ENCODE data around the gene MC3R. TPM values are rescaled to one million over a fixed set of nuclear protein-coding genes. Genes with fewer than 3 reads are reported as not detected.
"Not testable (repeated sequence)": the region's sequence is repeated elsewhere in the genome, so short reads cannot be mapped to it uniquely, and the experiment has no call there.

MC3R gene
- total RNA-seq, 1 donor: not detected

- Histone ChIP-seq H3K9me3 (ENCODE audit: low read depth, low read length) (no peaks in the 10 kb centered on the region), H3K4me2 (ENCODE audit: insufficient read depth, low read length) (no peak overlapping the region), H3K27ac (ENCODE audit: low read depth, low read length) (no peak overlapping the region), H3K36me3 (ENCODE audit: insufficient read depth, low read length) (no peaks in the 10 kb centered on the region), H4K20me1 (ENCODE audit: insufficient read depth, low read length) (no peaks in the 10 kb centered on the region), H3K4me3 (ENCODE audit: insufficient read depth, low read length) (no peak overlapping the region), H2AFZ (ENCODE audit: low read length) (no peak overlapping the region), H3K4me1 (ENCODE audit: insufficient read depth, low read length) (no peaks in the 10 kb centered on the region), H3K27me3 (ENCODE audit: insufficient read depth, low read length) (no peaks in the 10 kb centered on the region), H3K79me2 (ENCODE audit: insufficient read depth, low read length) (no peaks in the 10 kb centered on the region)
- TF ChIP-seq CTCF (IDR thresholded peaks at IDR 0.05; ENCODE audit: extremely low read depth, low read depth, low read length): no peak
- no peak for DNase-seq (ENCODE audit: insufficient read length, low spot score, missing footprints)
Measured at GRCh38 chr20:56212091-56212490, 36.4 kb upstream of the MC3R start.

- Histone ChIP-seq H3K4me3 (ENCODE audit: insufficient read depth, low read length) (no peak overlapping the region), H3K27me3 (ENCODE audit: insufficient read depth, low read length) (no peaks in the 10 kb centered on the region), H3K79me2 (ENCODE audit: insufficient read depth, low read length) (no peaks in the 10 kb centered on the region), H4K20me1 (ENCODE audit: insufficient read depth, low read length) (no peaks in the 10 kb centered on the region), H3K9me3 (ENCODE audit: low read depth, low read length) (no peaks in the 10 kb centered on the region), H3K4me1 (ENCODE audit: insufficient read depth, low read length) (no peaks in the 10 kb centered on the region), H3K27ac (ENCODE audit: low read depth, low read length) (no peak overlapping the region), H2AFZ (ENCODE audit: low read length) (no peak overlapping the region), H3K4me2 (ENCODE audit: insufficient read depth, low read length) (no peak overlapping the region), H3K36me3 (ENCODE audit: insufficient read depth, low read length) (no peaks in the 10 kb centered on the region)
- no peak for DNase-seq (ENCODE audit: insufficient read length, low spot score, missing footprints)
- no peak for TF ChIP-seq CTCF (IDR thresholded peaks at IDR 0.05; ENCODE audit: extremely low read depth, low read depth, low read length)
Measured at GRCh38 chr20:56213321-56213720, 35.2 kb upstream of the MC3R start.

- Histone ChIP-seq H2AFZ (ENCODE audit: low read length) (no peak overlapping the region), H3K4me2 (ENCODE audit: insufficient read depth, low read length) (no peak overlapping the region), H4K20me1 (ENCODE audit: insufficient read depth, low read length) (no peaks in the 10 kb centered on the region), H3K27me3 (ENCODE audit: insufficient read depth, low read length) (no peaks in the 10 kb centered on the region), H3K4me3 (ENCODE audit: insufficient read depth, low read length) (no peak overlapping the region), H3K9me3 (ENCODE audit: low read depth, low read length) (no peaks in the 10 kb centered on the region), H3K4me1 (ENCODE audit: insufficient read depth, low read length) (no peaks in the 10 kb centered on the region), H3K79me2 (ENCODE audit: insufficient read depth, low read length) (no peaks in the 10 kb centered on the region), H3K36me3 (ENCODE audit: insufficient read depth, low read length) (no peaks in the 10 kb centered on the region), H3K27ac (ENCODE audit: low read depth, low read length) (no peak overlapping the region)
- TF ChIP-seq CTCF (IDR thresholded peaks at IDR 0.05; ENCODE audit: extremely low read depth, low read depth, low read length): no peak
- no peak for DNase-seq (ENCODE audit: insufficient read length, low spot score, missing footprints)
Measured at GRCh38 chr20:56215115-56215514, 33.4 kb upstream of the MC3R start.

GRCh38 chr20:56217829-56218228 lies 30.7 kb upstream of the MC3R start:
- no peak overlapping the region for H3K4me2 ChIP-seq (ENCODE audit: insufficient read depth, low read length)
- no peak overlapping the region for H3K27ac ChIP-seq (ENCODE audit: low read depth, low read length)
- H3K79me2 ChIP-seq (ENCODE audit: insufficient read depth, low read length): no peaks in the 10 kb centered on the region
- no peaks in the 10 kb centered on the region for H3K36me3 ChIP-seq (ENCODE audit: insufficient read depth, low read length)
- H2AFZ ChIP-seq (ENCODE audit: low read length): no peak overlapping the region
- no peak for DNase-seq (ENCODE audit: insufficient read length, low spot score, missing footprints)
- H3K9me3 ChIP-seq (ENCODE audit: low read depth, low read length): no peaks in the 10 kb centered on the region
- no peaks in the 10 kb centered on the region for H3K4me1 ChIP-seq (ENCODE audit: insufficient read depth, low read length)
- no peaks in the 10 kb centered on the region for H4K20me1 ChIP-seq (ENCODE audit: insufficient read depth, low read length)
- TF ChIP-seq CTCF (IDR thresholded peaks at IDR 0.05; ENCODE audit: extremely low read depth, low read depth, low read length): no peak
- H3K4me3 ChIP-seq (ENCODE audit: insufficient read depth, low read length): no peak overlapping the region
- no peaks in the 10 kb centered on the region for H3K27me3 ChIP-seq (ENCODE audit: insufficient read depth, low read length)

- H3K4me1 ChIP-seq (ENCODE audit: insufficient read depth, low read length); H3K27ac ChIP-seq (ENCODE audit: low read depth, low read length); H3K79me2 ChIP-seq (ENCODE audit: insufficient read depth, low read length); H3K9me3 ChIP-seq (ENCODE audit: low read depth, low read length); H2AFZ ChIP-seq (ENCODE audit: low read length); H3K4me2 ChIP-seq (ENCODE audit: insufficient read depth, low read length); H3K27me3 ChIP-seq (ENCODE audit: insufficient read depth, low read length); H3K4me3 ChIP-seq (ENCODE audit: insufficient read depth, low read length); H3K36me3 ChIP-seq (ENCODE audit: insufficient read depth, low read length); DNase-seq (ENCODE audit: insufficient read length, low spot score, missing footprints); H4K20me1 ChIP-seq (ENCODE audit: insufficient read depth, low read length): not testable (repeated sequence)
Measured at GRCh38 chr20:56221186-56221585, 27.3 kb upstream of the MC3R start.

All from osteoblast (primary cell).